Ovary (tissue), 9 donors: ENCODE data around the gene UBXN4. TPM values are rescaled to one million over a fixed set of nuclear protein-coding genes. Genes with fewer than 3 reads are reported as not detected.

ENCODE experiments used
- DNase-seq, 5 donors: peaks; one replicate each; pipeline ENCODE4 v3.0.0-alpha.2; 2019 to 2020
- H3K27ac ChIP-seq, 2 donors: fragments of 200-600 bp; one replicate each; pipeline versions ENCODE4 v1.5.1 to v1.8.0; 2019 to 2022
- H3K27me3 ChIP-seq: fragments of 200-600 bp; one replicate; pipeline ENCODE4 v1.8.0; 2022
- H3K36me3 ChIP-seq: fragments of 200-600 bp; sonication (generic); one replicate; pipeline ENCODE4 v1.5.1; 2019
- H3K4me1 ChIP-seq: one replicate; pipeline ENCODE4 v1.8.1; 2013; ENCODE audit warnings: mild to moderate bottlenecking, moderate library complexity; ENCODE audit not compliant: insufficient read depth
- H3K4me3 ChIP-seq: fragments of 200-600 bp; sonication (generic); one replicate; pipeline ENCODE4 v1.5.1; 2017
- H3K9me3 ChIP-seq, 2 donors: fragments of 200-600 bp in 1 of 2; sonication (generic) in 1 of 2; one replicate each; pipeline versions ENCODE4 v1.5.1 to v1.8.1; 2013 to 2019; ENCODE audit warnings: mild to moderate bottlenecking in 1 of 2, moderate library complexity in 1 of 2
- EP300 ChIP-seq: sonication (generic); formaldehyde crosslinking; IDR thresholded peaks from one replicate; pipeline ENCODE4 v1.6.1; 2017; ENCODE audit warnings: antibody characterized with exemption
- POLR2A ChIP-seq: fragments of 450-650 bp; IDR thresholded peaks from one replicate; pipeline ENCODE4 v1.6.1; 2017; ENCODE audit warnings: antibody characterized with exemption, mild to moderate bottlenecking, moderate library complexity
- WGBS, 3 donors: extraction: QIAGEN DNeasy Blood & Tissue Kit in 1 of 3; methylation state at CpG; one replicate each; pipeline versions ENCODE4 v1.1.5 to v1.1.7; 2013 to 2017; 5-methylcytosine and 5-hydroxymethylcytosine counted together
- intact Hi-C, 4 donors: fragments of 100-400 bp; cut with DNase I; formaldehyde crosslinking; loops; one replicate each; pipeline versions ENCODE4 v1.11.0 to v1.15.1; 2022 to 2023
- polyA plus RNA-seq, 2 donors: library from polyadenylated mRNA; stranded (reverse); fragments of 200-250 nt in 1 of 2; fragments of 350-450 nt in 1 of 2; fragmentation: Illumina TruSeq in 1 of 2; extraction: RNeasy Lipid Tissue Mini Kit (QIAGEN cat#74804) in 1 of 2; gene quantifications; one replicate each; pipeline ENCODE4 v1.2.3, GENCODE V29; 2013 to 2014
- total RNA-seq, 7 donors: library from RNA; depleted of rRNA in 2 of 7; stranded (reverse); fragments of >200 nt in 2 of 7; fragmentation: NEBNext Ultra II Directional in 3 of 7; extraction: Animal tissue kit (Norgen Biotek cat#: 25700) in 3 of 7; gene quantifications; one replicate each; pipeline versions ENCODE4 v1.1.0 to v1.2.4, GENCODE V29; 2016 to 2023
- TF ChIP-seq, protein P1 (sequence below), 3 donors: fragments of 450-650 bp in 2 of 3; fragments of 200-600 bp in 1 of 3; IDR thresholded peaks; one replicate each; pipeline versions ENCODE4 v1.5.1 to v1.8.0; 2016 to 2022; ENCODE audit warnings: antibody characterized with exemption in 3 of 3, mild to moderate bottlenecking in 1 of 3
- donor health status: DM: no; HTN: no; CAD: no; lungs with moderate emphysema.
- donor health status: DM: no; HTN: no; CAD: no.
- donor health status: Bipolar disorder and iron deficiency.
- donor health status: DM: yes; HTN: yes; CAD: no.
- donor health status: DM: no; HTN: no; CAD: no.
- donor health status: DM: yes; HTN: yes; CAD: no.

Gene UBXN4
- total and polyA plus RNA-seq, 9 donors, result 46.6 to 101 (median 82.0) TPM

GRCh38 chr2:135744760-135745314 is 3.2 kb downstream of the UBXN4 start:
- H3K4me3 ChIP-seq, result no peak overlapping the region
- H3K4me1 ChIP-seq, result peaks cover 6% of the 10 kb centered on the region
- no peaks in the 10 kb centered on the region for H3K9me3 ChIP-seq
- WGBS, 3 donors, result 71 to 80% (median 80%) methylated on average over 5 of the region's 5 CpGs
- H3K27ac ChIP-seq, result no peak overlapping the region
- no peaks in the 10 kb centered on the region for H3K36me3 ChIP-seq
- H3K27me3 ChIP-seq, result no peaks in the 10 kb centered on the region
- intact Hi-C loops, result loop anchor here in 1 of 4 donors (5.0 kb wide), 1 partner anchor 242 kb away; the partner anchor contains the start of gene DARS1
- DNase-seq, result no peak
- TF ChIP-seq, protein P1, sequence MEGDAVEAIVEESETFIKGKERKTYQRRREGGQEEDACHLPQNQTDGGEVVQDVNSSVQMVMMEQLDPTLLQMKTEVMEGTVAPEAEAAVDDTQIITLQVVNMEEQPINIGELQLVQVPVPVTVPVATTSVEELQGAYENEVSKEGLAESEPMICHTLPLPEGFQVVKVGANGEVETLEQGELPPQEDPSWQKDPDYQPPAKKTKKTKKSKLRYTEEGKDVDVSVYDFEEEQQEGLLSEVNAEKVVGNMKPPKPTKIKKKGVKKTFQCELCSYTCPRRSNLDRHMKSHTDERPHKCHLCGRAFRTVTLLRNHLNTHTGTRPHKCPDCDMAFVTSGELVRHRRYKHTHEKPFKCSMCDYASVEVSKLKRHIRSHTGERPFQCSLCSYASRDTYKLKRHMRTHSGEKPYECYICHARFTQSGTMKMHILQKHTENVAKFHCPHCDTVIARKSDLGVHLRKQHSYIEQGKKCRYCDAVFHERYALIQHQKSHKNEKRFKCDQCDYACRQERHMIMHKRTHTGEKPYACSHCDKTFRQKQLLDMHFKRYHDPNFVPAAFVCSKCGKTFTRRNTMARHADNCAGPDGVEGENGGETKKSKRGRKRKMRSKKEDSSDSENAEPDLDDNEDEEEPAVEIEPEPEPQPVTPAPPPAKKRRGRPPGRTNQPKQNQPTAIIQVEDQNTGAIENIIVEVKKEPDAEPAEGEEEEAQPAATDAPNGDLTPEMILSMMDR (IDR thresholded peaks at IDR 0.05), result no peak
- TF ChIP-seq EP300 (no peak), POLR2A (no peak)

- H3K9me3 ChIP-seq, result no peaks in the 10 kb centered on the region
- no peak for DNase-seq
- H3K36me3 ChIP-seq, result no peaks in the 10 kb centered on the region
- TF ChIP-seq POLR2A, result no peak
- no peak for TF ChIP-seq EP300
- TF ChIP-seq, protein P1 (IDR thresholded peaks at IDR 0.05), result no peak
- peaks cover 6% of the 10 kb centered on the region for H3K4me1 ChIP-seq
- 83 to 93% (median 85%) methylated on average over 4 of the region's 4 CpGs for WGBS, 3 donors
- H3K4me3 ChIP-seq, result no peak overlapping the region
- H3K27me3 ChIP-seq, result no peaks in the 10 kb centered on the region
- H3K27ac ChIP-seq, result no peak overlapping the region
- intact Hi-C loops, result no loop called here
These were observed 3.9 kb downstream of the UBXN4 start for GRCh38 chr2:135745545-135745944.

GRCh38 chr2:135755573-135755972 is 13.9 kb downstream of the UBXN4 start:
- no peak overlapping the region for H3K27ac ChIP-seq
- H3K36me3 ChIP-seq, result no peaks in the 10 kb centered on the region
- intact Hi-C loops, result no loop called here
- no peak overlapping the region for H3K4me3 ChIP-seq
- TF ChIP-seq, protein P1 (IDR thresholded peaks at IDR 0.05), result no peak
- TF ChIP-seq EP300 (no peak), POLR2A (no peak)
- WGBS, 3 donors, result 95 to 98% (median 96%) methylated on average over 2 of the region's 2 CpGs
- H3K4me1 ChIP-seq, result no peaks in the 10 kb centered on the region
- DNase-seq, result no peak
- H3K9me3 ChIP-seq, result peaks cover 0 to 4% of the 10 kb centered on the region in 2 donors
- no peaks in the 10 kb centered on the region for H3K27me3 ChIP-seq

DNA sequence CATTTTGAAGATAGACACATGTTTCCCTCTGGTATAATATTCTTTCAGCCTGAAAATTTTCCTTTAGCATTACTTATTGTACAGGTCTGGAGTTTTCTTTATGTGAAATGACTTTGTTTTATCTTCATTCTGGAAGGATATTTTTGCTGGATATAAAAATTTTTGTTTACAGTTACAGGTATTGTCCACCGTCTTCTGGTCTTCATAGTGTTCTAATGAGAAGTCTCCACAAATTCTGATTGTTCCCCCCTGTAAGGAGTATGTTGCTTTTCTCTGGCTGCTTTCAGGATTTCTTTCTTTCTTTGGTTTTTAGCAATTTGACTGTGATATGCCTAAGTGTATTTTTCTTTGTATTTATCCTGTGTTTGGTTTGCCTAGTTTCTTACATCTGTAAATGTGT is 15.0 kb downstream of the UBXN4 start:
- Histone ChIP-seq H3K36me3 (no peaks in the 10 kb centered on the region), H3K27ac (no peak overlapping the region), H3K4me3 (no peak overlapping the region), H3K9me3 (peaks cover 0 to 4% of the 10 kb centered on the region in 2 donors), H3K4me1 (no peaks in the 10 kb centered on the region), H3K27me3 (no peaks in the 10 kb centered on the region)
- DNase-seq, result no peak
- WGBS, 3 donors, result 98 to 100% (median 99%) methylated on average over 1 of the region's 1 CpG
- intact Hi-C loops, result no loop called here
- TF ChIP-seq POLR2A, result no peak
- TF ChIP-seq, protein P1 (IDR thresholded peaks at IDR 0.05), result no peak
- TF ChIP-seq EP300, result no peak
